ENCODE results near the gene CR1L. TPM values are rescaled to one million over a fixed set of nuclear protein-coding genes. Genes with fewer than 3 reads are reported as not detected.

CR1L gene
- total and polyA plus RNA-seq, 9 of the 15 experiments (the other 6 are each of a cell fraction or from before 2014, with no cell fraction given) = 10.1 to 74.8 (median 34.3) TPM

GRCh38 chr1:207646944-207647579 lies 2.1 kb downstream of the CR1L start:
- peak overlapping the region; percentile 75 to 82 for H3K9ac ChIP-seq (ENCODE audit: insufficient read depth in 1 of 2, low read depth in 2 of 2, low read length in 2 of 2)
- no TSS peak for BruUV-seq (replicated peaks)
- ChIA-PET CTCF (ENCODE audit: low intra/inter-chr PET ratio) (no interaction called here), POLR2A (interaction anchor here (0.6 to 1.0 kb wide), 4 partner anchors 12 to 99 kb away, joined by 3 read pairs; no protein-coding TSS in a partner anchor)
- ATAC-seq (no peak), DNase-seq (ENCODE audit: extremely low read depth in 1 of 4, low spot score in 3 of 4) (peak in 1 of 4 experiments; percentile 47), FAIRE-seq (no peak)
- peak overlapping the region; percentile 96 for H3K4me2 ChIP-seq (ENCODE audit: insufficient read depth, low read length)
- in situ Hi-C loops (cut with MboI) = no loop called here
- H2AFZ ChIP-seq (ENCODE audit: low read depth, low read length) = peak overlapping the region; percentile 3; the same call in 1 of the 2 replicates
- WGBS (ENCODE audit: insufficient coverage, low coverage, missing lambda C conversion rate) = 4% methylated on average over 4 of the region's 4 CpGs
- peak overlapping the region; percentile 67 for H3K4me3 ChIP-seq
- H3K27ac ChIP-seq (ENCODE audit: extremely low read depth, low read depth, low read length) = peak overlapping the region; percentile 88
- 0 out of 4 replicates have a peak, but pooled peaks of 1 of the 2 experiments have one; percentile 34 for TF ChIP-seq MLLT1 (IDR thresholded peaks at IDR 0.05)
- TF ChIP-seq MEIS2 (IDR thresholded peaks at IDR 0.05; ENCODE audit: partially characterized antibody) = peak; percentile 57
- TF ChIP-seq LEF1 (IDR thresholded peaks at IDR 0.05) = no peak
- peak; percentile 2; the same call in 1 of the 2 replicates for TF ChIP-seq CBFA2T3 (IDR thresholded peaks at IDR 0.05)
- no peak for TF ChIP-seq TCF3 (CRISPR knock-in tag; IDR thresholded peaks at IDR 0.05)
- no peak for TF ChIP-seq BCLAF1 (IDR thresholded peaks at IDR 0.05; ENCODE audit: borderline replicate concordance in 1 of 2, control insufficient read depth in 1 of 2, low read depth in 2 of 2, low read length in 1 of 2)
- 0 out of 2 replicates have a peak, but pooled peaks have one; percentile 30 for TF ChIP-seq ZNF316 (IDR thresholded peaks at IDR 0.05)
- no peak for TF ChIP-seq CXXC5 (CRISPR knock-in tag; IDR thresholded peaks at IDR 0.05)
- TF ChIP-seq ARID1B (IDR thresholded peaks at IDR 0.05) = 0 out of 2 replicates have a peak, but pooled peaks have one; percentile 25
- TF ChIP-seq KLF13 (tag; IDR thresholded peaks at IDR 0.05; ENCODE audit: borderline replicate concordance, low read depth) = no peak
- TF ChIP-seq ZNF24 (IDR thresholded peaks at IDR 0.05) = peak; percentile 16; the same call in 1 of the 2 replicates
- TF ChIP-seq HDGF (IDR thresholded peaks at IDR 0.05) = peak; percentile 62; the same call in 1 of the 2 replicates
- peaks cover 3% of the 10 kb centered on the region; the same call in 2 of the 3 replicates for H3K36me3 ChIP-seq (ENCODE audit: control insufficient read depth, insufficient read depth, low read length)
- H3K9me1 ChIP-seq (ENCODE audit: control insufficient read depth, insufficient read depth, low read length) = no peaks in the 10 kb centered on the region
- intact Hi-C loops (cut with micrococcal nuclease) = loop anchor here (5.0 to 10.0 kb wide), 2 partner anchors 105 to 592 kb away; partner anchors contain the start of genes CD46, PFKFB2 and YOD1
- H3K4me1 ChIP-seq (replicated peaks in 1 of 2; ENCODE audit: control insufficient read depth in 2 of 2, insufficient read depth in 2 of 2, low read length in 2 of 2) = peaks cover 30 to 39% of the 10 kb centered on the region in 2 experiments
- no peaks in the 10 kb centered on the region for H3K27me3 ChIP-seq (ENCODE audit: control insufficient read depth in 2 of 2, insufficient read depth in 2 of 2, low read length in 2 of 2)
- H3K9me3 ChIP-seq (replicated peaks; ENCODE audit: control insufficient read depth, insufficient read depth, low read depth, low read length) = no peaks in the 10 kb centered on the region
- H3K79me2 ChIP-seq (ENCODE audit: control insufficient read depth, insufficient read depth, low read length) = peaks cover 72% of the 10 kb centered on the region
- H4K20me1 ChIP-seq (replicated peaks; ENCODE audit: control insufficient read depth, insufficient read depth, low read length) = no peaks in the 10 kb centered on the region

Measured in K562 (cell line).